ENCODE data around the gene PIAS1.

PIAS1 gene

DNA sequence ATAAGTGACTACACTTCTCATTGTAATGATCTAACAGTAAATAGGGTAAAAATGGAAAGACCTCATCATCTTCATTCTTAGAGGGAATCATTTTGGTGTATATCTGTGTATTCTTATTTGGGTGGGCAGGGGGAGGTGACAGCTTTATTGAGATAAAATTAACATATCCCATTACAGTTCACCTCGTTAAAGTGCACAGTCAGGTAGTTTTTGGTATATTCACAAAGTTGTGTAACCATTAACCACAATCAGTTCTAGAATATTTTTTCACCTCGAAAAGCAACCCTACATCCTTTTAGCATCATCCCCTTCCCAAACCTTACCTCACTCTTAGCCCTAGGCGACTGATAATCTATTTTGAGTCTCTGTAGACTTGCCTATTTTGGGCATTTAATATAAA is 8.1 kb downstream of the PIAS1 start:
- H3K4me3 ChIP-seq (ENCODE audit: low read depth, low read length) = no peak overlapping the region
- TF ChIP-seq, protein P1, sequence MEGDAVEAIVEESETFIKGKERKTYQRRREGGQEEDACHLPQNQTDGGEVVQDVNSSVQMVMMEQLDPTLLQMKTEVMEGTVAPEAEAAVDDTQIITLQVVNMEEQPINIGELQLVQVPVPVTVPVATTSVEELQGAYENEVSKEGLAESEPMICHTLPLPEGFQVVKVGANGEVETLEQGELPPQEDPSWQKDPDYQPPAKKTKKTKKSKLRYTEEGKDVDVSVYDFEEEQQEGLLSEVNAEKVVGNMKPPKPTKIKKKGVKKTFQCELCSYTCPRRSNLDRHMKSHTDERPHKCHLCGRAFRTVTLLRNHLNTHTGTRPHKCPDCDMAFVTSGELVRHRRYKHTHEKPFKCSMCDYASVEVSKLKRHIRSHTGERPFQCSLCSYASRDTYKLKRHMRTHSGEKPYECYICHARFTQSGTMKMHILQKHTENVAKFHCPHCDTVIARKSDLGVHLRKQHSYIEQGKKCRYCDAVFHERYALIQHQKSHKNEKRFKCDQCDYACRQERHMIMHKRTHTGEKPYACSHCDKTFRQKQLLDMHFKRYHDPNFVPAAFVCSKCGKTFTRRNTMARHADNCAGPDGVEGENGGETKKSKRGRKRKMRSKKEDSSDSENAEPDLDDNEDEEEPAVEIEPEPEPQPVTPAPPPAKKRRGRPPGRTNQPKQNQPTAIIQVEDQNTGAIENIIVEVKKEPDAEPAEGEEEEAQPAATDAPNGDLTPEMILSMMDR (IDR thresholded peaks at IDR 0.05; ENCODE audit: borderline replicate concordance, insufficient read depth, low read depth, low read length) = no peak

DNA sequence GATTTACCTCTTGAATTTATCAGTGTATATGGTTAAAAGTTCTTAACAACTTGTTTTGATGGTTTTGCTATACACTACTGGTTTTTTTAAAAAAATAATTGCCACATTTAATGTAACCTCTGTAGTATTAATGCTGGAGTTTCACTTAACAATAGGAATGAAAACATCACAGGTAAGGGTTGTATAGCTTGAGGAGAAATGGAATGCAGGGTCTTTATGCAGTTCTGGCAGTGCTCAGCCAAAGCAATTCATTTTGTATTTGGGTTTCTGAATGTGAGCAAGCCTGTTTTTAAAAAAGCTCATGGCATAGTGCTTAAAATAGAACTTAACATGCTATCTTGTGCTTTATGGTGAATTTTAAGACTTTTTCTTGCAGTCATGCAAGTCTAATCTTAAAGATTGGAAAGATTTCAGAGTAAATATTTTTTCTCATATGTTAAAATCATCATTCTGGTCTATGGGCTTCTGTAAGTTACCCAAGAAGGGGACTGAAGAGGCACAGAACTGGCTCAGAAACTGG is 8.9 kb downstream of the PIAS1 start:
- no peak overlapping the region for H3K4me3 ChIP-seq (ENCODE audit: low read depth, low read length)
- TF ChIP-seq, protein P1 (IDR thresholded peaks at IDR 0.05; ENCODE audit: borderline replicate concordance, insufficient read depth, low read depth, low read length) = no peak

DNA sequence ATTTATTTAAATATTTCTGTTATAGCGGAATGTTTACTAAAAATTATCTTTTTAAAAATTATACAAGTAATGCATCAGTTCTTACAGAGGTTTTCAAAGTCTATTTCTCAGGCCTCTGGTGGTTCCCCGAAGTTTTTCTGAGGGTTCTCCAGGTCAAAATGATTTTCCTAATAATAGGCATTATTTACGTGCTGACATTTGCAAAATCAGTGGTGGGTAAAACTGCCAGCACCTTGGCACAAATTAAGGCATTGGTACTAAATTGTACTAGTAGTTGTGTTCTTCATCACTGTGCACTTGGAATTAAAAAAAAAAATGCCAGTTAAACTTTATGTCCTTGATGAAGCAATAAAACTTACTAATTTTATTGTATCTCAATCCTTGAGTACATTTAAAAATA is 9.5 kb downstream of the PIAS1 start:
- TF ChIP-seq, protein P1 (IDR thresholded peaks at IDR 0.05; ENCODE audit: borderline replicate concordance, insufficient read depth, low read depth, low read length) = no peak
- no peak overlapping the region for H3K4me3 ChIP-seq (ENCODE audit: low read depth, low read length)

- no peak overlapping the region for H3K4me3 ChIP-seq (ENCODE audit: low read depth, low read length)
Measured at GRCh38 chr15:68073576-68074288, 19.6 kb downstream of the PIAS1 start.

GRCh38 chr15:68075764-68076385 is 21.8 kb downstream of the PIAS1 start:
- TF ChIP-seq, protein P1 (IDR thresholded peaks at IDR 0.05; ENCODE audit: borderline replicate concordance, insufficient read depth, low read depth, low read length) = no peak
- no peak overlapping the region for H3K4me3 ChIP-seq (ENCODE audit: low read depth, low read length)

More at GRCh38 chr15:68073576-68074288, 19.6 kb downstream of the PIAS1 start:
- TF ChIP-seq, protein P1 (IDR thresholded peaks at IDR 0.05; ENCODE audit: borderline replicate concordance, insufficient read depth, low read depth, low read length) = no peak

DNA sequence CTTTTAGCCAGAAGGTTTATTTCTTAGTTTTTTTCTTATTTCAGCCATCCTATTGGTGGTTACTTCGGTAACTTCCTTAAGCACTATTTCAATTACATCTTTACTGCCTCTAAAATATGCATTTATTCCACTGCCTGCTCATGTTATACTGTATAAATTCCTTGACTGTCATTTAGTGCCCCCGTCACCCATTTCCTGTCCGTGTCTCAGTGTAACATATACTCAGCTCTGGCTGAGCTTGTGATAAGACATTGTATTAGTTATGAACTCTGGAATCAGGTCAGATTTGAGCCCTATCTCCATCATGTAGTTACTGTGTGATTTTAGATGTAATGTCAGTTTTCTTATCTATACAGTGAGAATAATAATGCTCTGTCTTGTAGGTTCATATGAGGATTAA is 24.2 kb downstream of the PIAS1 start:
- TF ChIP-seq, protein P1 (IDR thresholded peaks at IDR 0.05; ENCODE audit: borderline replicate concordance, insufficient read depth, low read depth, low read length) = no peak
- H3K4me3 ChIP-seq (ENCODE audit: low read depth, low read length) = no peak overlapping the region

DNA sequence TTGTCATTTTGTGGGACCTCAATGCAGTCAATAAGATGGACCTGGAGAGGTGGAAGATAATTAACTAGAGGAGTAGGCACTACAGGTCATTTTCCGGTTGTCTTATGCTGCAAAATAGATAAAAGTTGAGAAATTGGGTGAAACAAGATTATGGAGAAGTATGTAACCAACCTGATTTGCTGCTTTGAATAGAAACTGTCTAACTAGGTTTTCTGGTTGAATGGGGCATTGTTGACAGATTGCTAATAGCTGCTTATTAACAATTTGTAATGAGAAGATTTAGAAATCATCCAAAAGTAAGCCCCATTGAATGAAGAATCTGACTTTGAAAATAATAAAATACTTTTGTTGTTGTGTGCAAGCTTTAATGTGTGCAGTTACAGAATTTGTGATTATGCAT is 26.2 kb downstream of the PIAS1 start:
- H3K4me3 ChIP-seq (ENCODE audit: low read depth, low read length) = no peak overlapping the region
- TF ChIP-seq, protein P1 (IDR thresholded peaks at IDR 0.05; ENCODE audit: borderline replicate concordance, insufficient read depth, low read depth, low read length) = no peak

Data from GM12875 (cell line).